Loucy (cell line): ENCODE data around the gene NUP214.

Experiments used
- H2AFZ ChIP-seq: fragments of 200-600 bp; sonication (generic); 2 replicates; pipeline ENCODE4 v1.6.0; 2016; ENCODE audit warnings: antibody characterized with exemption, mild to moderate bottlenecking, low read length, moderate library complexity
- H3F3A ChIP-seq: fragments of 200-600 bp; 2 replicates; pipeline ENCODE4 v1.6.0; 2016; ENCODE audit warnings: antibody characterized with exemption, low read depth, mild to moderate bottlenecking
- H3K27me3 ChIP-seq: fragments of 200-600 bp; sonication (generic); 2 replicates; pipeline ENCODE4 v1.6.1; 2014; ENCODE audit warnings: low read length, mild to moderate bottlenecking; ENCODE audit not compliant: insufficient read depth, poor library complexity, severe bottlenecking
- H3K36me3 ChIP-seq: fragments of 200-600 bp; sonication (generic); 2 replicates; pipeline ENCODE4 v1.6.1; 2016; ENCODE audit warnings: low read length; ENCODE audit not compliant: insufficient read depth
- H3K4me1 ChIP-seq: fragments of 200-600 bp; sonication (generic); 2 replicates; pipeline ENCODE4 v1.5.1; 2014; ENCODE audit warnings: low read length, mild to moderate bottlenecking; ENCODE audit not compliant: insufficient read depth, poor library complexity, severe bottlenecking
- H3K4me2 ChIP-seq: fragments of 200-600 bp; sonication (generic); 2 replicates; pipeline ENCODE4 v1.6.0; 2014; ENCODE audit warnings: antibody characterized with exemption, low read length, low read depth, mild to moderate bottlenecking; ENCODE audit not compliant: poor library complexity, severe bottlenecking
- H3K4me3 ChIP-seq: fragments of 200-600 bp; sonication (generic); 2 replicates; pipeline ENCODE4 v1.5.1; 2014; ENCODE audit warnings: low read length, mild to moderate bottlenecking, mixed read lengths; ENCODE audit not compliant: poor library complexity, severe bottlenecking
- H3K79me2 ChIP-seq: fragments of 200-600 bp; sonication (generic); 2 replicates; pipeline ENCODE4 v1.6.1; 2014; ENCODE audit warnings: low read length; ENCODE audit not compliant: insufficient read depth
- H3K9ac ChIP-seq: fragments of 200-600 bp; sonication (generic); 2 replicates; pipeline ENCODE4 v1.6.0; 2014; ENCODE audit warnings: mild to moderate bottlenecking, low read depth, low read length, moderate library complexity; ENCODE audit not compliant: poor library complexity, severe bottlenecking
- H3K9me2 ChIP-seq: fragments of 200-600 bp; sonication (generic); replicated peaks from 2 replicates; pipeline ENCODE4 v1.6.1; 2016; ENCODE audit warnings: low read depth, low read length, mixed read lengths
- H3K9me3 ChIP-seq: fragments of 200-600 bp; sonication (generic); 2 replicates; pipeline ENCODE4 v1.6.1; 2014; ENCODE audit warnings: mild to moderate bottlenecking, antibody characterized with exemption, low read length, low read depth; ENCODE audit not compliant: insufficient read depth
- H4K20me1 ChIP-seq: fragments of 200-600 bp; sonication (generic); 2 replicates; pipeline ENCODE4 v1.6.0; 2014; ENCODE audit warnings: antibody characterized with exemption, low read length, mild to moderate bottlenecking; ENCODE audit not compliant: insufficient read depth, poor library complexity, severe bottlenecking
- CTCF ChIP-seq: fragments of 200-600 bp; sonication (generic); conservative IDR thresholded peaks from 2 replicates; pipeline ENCODE4 v1.5.1; 2014; ENCODE audit warnings: mild to moderate bottlenecking, antibody characterized with exemption, low read length
- EZH2phosphoT487 ChIP-seq: fragments of 200-600 bp; IDR thresholded peaks from 2 replicates; pipeline ENCODE4 v1.6.1; 2018; ENCODE audit warnings: antibody characterized with exemption, mild to moderate bottlenecking, moderate library complexity, borderline replicate concordance

Gene NUP214

GRCh38 chr9:131227112-131227958 lies 101.9 kb downstream of the NUP214 start:
- H3K27me3 ChIP-seq = no peaks in the 10 kb centered on the region
- H3K9me3 ChIP-seq = no peaks in the 10 kb centered on the region
- H3K4me3 ChIP-seq = no peak overlapping the region
- peaks cover 68% of the 10 kb centered on the region for H3K36me3 ChIP-seq
- H3F3A ChIP-seq = no peaks in the 10 kb centered on the region
- H3K9ac ChIP-seq = no peak overlapping the region
- no peak overlapping the region for H3K4me2 ChIP-seq
- H2AFZ ChIP-seq = no peak overlapping the region
- no peak for TF ChIP-seq CTCF
- no peak for TF ChIP-seq EZH2phosphoT487
- H3K4me1 ChIP-seq = no peaks in the 10 kb centered on the region
- no peaks in the 10 kb centered on the region for H3K79me2 ChIP-seq
- H3K9me2 ChIP-seq = no peaks in the 10 kb centered on the region
- no peaks in the 10 kb centered on the region for H4K20me1 ChIP-seq

- Histone ChIP-seq H3K4me2 (no peak overlapping the region), H3K9ac (no peak overlapping the region), H3K9me3 (no peaks in the 10 kb centered on the region), H2AFZ (no peak overlapping the region), H3K4me1 (no peaks in the 10 kb centered on the region), H3K4me3 (no peak overlapping the region), H3K27me3 (no peaks in the 10 kb centered on the region), H4K20me1 (no peaks in the 10 kb centered on the region), H3K9me2 (no peaks in the 10 kb centered on the region), H3K79me2 (no peaks in the 10 kb centered on the region), H3K36me3 (peaks cover 73% of the 10 kb centered on the region), H3F3A (no peaks in the 10 kb centered on the region)
- no peak for TF ChIP-seq CTCF
- TF ChIP-seq EZH2phosphoT487 = no peak
Measured at GRCh38 chr9:131227959-131228460, 102.6 kb downstream of the NUP214 start.

- H3K79me2 ChIP-seq = no peaks in the 10 kb centered on the region
- no peaks in the 10 kb centered on the region for H4K20me1 ChIP-seq
- no peaks in the 10 kb centered on the region for H3K9me3 ChIP-seq
- no peaks in the 10 kb centered on the region for H3K9me2 ChIP-seq
- no peak for TF ChIP-seq CTCF
- no peak for TF ChIP-seq EZH2phosphoT487
- no peak overlapping the region for H3K9ac ChIP-seq
- no peaks in the 10 kb centered on the region for H3K27me3 ChIP-seq
- H3F3A ChIP-seq = no peaks in the 10 kb centered on the region
- H3K4me2 ChIP-seq = no peak overlapping the region
- no peak overlapping the region for H2AFZ ChIP-seq
- H3K4me1 ChIP-seq = no peaks in the 10 kb centered on the region
- H3K4me3 ChIP-seq = no peak overlapping the region
- peaks cover 78% of the 10 kb centered on the region for H3K36me3 ChIP-seq
Measured at GRCh38 chr9:131228988-131229387, 103.6 kb downstream of the NUP214 start.
